Neural cell (in vitro differentiated cells): ENCODE results near the gene PSMG3. TPM values are rescaled to one million over a fixed set of nuclear protein-coding genes. Genes with fewer than 3 reads are reported as not detected.

Experiments used
- H2AFZ ChIP-seq: fragments of 200-600, 300-800 bp; sonication (generic), shearing (Covaris generic); 2 replicates; pipeline ENCODE4 v1.6.0; 2014; ENCODE audit warnings: low read depth, mild to moderate bottlenecking, antibody characterized with exemption, low read length, moderate library complexity
- H3F3A ChIP-seq: fragments of 200-600 bp; shearing (Covaris generic); 2 replicates; pipeline ENCODE4 v1.6.1; 2016; ENCODE audit warnings: mild to moderate bottlenecking, moderate library complexity, mixed read lengths, antibody characterized with exemption, low read length; ENCODE audit not compliant: insufficient read depth, poor library complexity, severe bottlenecking
- H3K27ac ChIP-seq: fragments of 200-600, 300-800 bp; sonication (generic), shearing (Covaris generic); 2 replicates; pipeline ENCODE4 v1.5.1; 2014; ENCODE audit warnings: mild to moderate bottlenecking, low read length, moderate library complexity
- H3K27me3 ChIP-seq: fragments of 300-800, 200-600 bp; sonication (generic), shearing (Covaris generic); 2 replicates; pipeline ENCODE4 v1.6.0; 2014; ENCODE audit warnings: mild to moderate bottlenecking, low read depth, low read length, moderate library complexity; ENCODE audit not compliant: insufficient read depth
- H3K36me3 ChIP-seq: fragments of 300-800, 200-600 bp; sonication (generic), shearing (Covaris generic); 2 replicates; pipeline ENCODE4 v1.5.1; 2014; ENCODE audit warnings: mild to moderate bottlenecking, antibody characterized with exemption, low read length, moderate library complexity; ENCODE audit not compliant: insufficient read depth
- H3K4me2 ChIP-seq: fragments of 300-800, 200-600 bp; sonication (generic), shearing (Covaris generic); 2 replicates; pipeline ENCODE4 v1.6.0; 2014; ENCODE audit warnings: mild to moderate bottlenecking, low read length
- H3K4me3 ChIP-seq: fragments of 300-800, 200-600 bp; sonication (generic), shearing (Covaris generic); 2 replicates; pipeline ENCODE4 v1.5.1; 2014; ENCODE audit warnings: mild to moderate bottlenecking, low read length, moderate library complexity
- H3K79me2 ChIP-seq: fragments of 200-600 bp; shearing (Covaris generic); replicated peaks from 2 replicates; pipeline ENCODE4 v1.6.0; 2014; ENCODE audit warnings: mild to moderate bottlenecking, low read length, moderate library complexity; ENCODE audit not compliant: insufficient read depth
- H3K9ac ChIP-seq: fragments of 300-800, 200-600 bp; sonication (generic), shearing (Covaris generic); 2 replicates; pipeline ENCODE4 v1.6.1; 2016; ENCODE audit warnings: mild to moderate bottlenecking, low read length, mixed read lengths
- H3K9me2 ChIP-seq: fragments of 200-600 bp; shearing (Covaris generic); 2 replicates; pipeline ENCODE4 v1.6.1; 2016; ENCODE audit warnings: mild to moderate bottlenecking, low read length, mixed read lengths; ENCODE audit not compliant: insufficient read depth
- H3K9me3 ChIP-seq: fragments of 200-600, 300-800 bp; sonication (generic), shearing (Covaris generic); 2 replicates; pipeline ENCODE4 v1.6.1; 2016; ENCODE audit warnings: mild to moderate bottlenecking, mixed run types, low read length, moderate library complexity, mixed read lengths
- H4K20me1 ChIP-seq: fragments of 200-600 bp; shearing (Covaris generic); 2 replicates; pipeline ENCODE4 v1.6.1; 2016; ENCODE audit warnings: mild to moderate bottlenecking, mixed run types; ENCODE audit not compliant: insufficient read depth
- CTCF ChIP-seq: fragments of 450-650 bp; IDR thresholded peaks from 2 replicates; pipeline ENCODE4 v1.5.1; 2014; ENCODE audit warnings: antibody characterized with exemption, mild to moderate bottlenecking, moderate library complexity; ENCODE audit not compliant: poor library complexity, severe bottlenecking
- EP300 ChIP-seq: fragments of 450-650 bp; conservative IDR thresholded peaks from 2 replicates; pipeline ENCODE4 v1.6.1; 2014; ENCODE audit warnings: antibody characterized with exemption, mild to moderate bottlenecking, moderate library complexity; ENCODE audit not compliant: poor library complexity, severe bottlenecking
- EZH2 ChIP-seq: fragments of 200-600, 300-800 bp; shearing (Covaris generic), sonication (generic); IDR thresholded peaks from 2 replicates; pipeline ENCODE4 v1.6.1; 2014; ENCODE audit warnings: antibody characterized with exemption, low read length, borderline replicate concordance, mild to moderate bottlenecking; ENCODE audit not compliant: insufficient read depth, poor library complexity, severe bottlenecking
- MXI1 ChIP-seq: fragments of 450-650 bp; conservative IDR thresholded peaks from 2 replicates; pipeline ENCODE4 v1.6.1; 2014; ENCODE audit warnings: antibody characterized with exemption, mild to moderate bottlenecking; ENCODE audit not compliant: poor library complexity, severe bottlenecking
- POLR2AphosphoS5 ChIP-seq: IDR thresholded peaks from 2 replicates; pipeline ENCODE4 v1.6.1; 2012
- RAD21 ChIP-seq: fragments of 450-650 bp; conservative IDR thresholded peaks from 2 replicates; pipeline ENCODE4 v1.6.1; 2014; ENCODE audit warnings: antibody characterized with exemption, mild to moderate bottlenecking, moderate library complexity
- REST ChIP-seq: IDR thresholded peaks from 2 replicates; pipeline ENCODE4 v1.6.1; 2012; ENCODE audit warnings: borderline replicate concordance
- SMC3 ChIP-seq: fragments of 450-650 bp; conservative IDR thresholded peaks from 2 replicates; pipeline ENCODE4 v1.6.1; 2014; ENCODE audit warnings: antibody characterized with exemption, mild to moderate bottlenecking, moderate library complexity; ENCODE audit not compliant: poor library complexity
- TAF1 ChIP-seq: IDR thresholded peaks from 2 replicates; pipeline ENCODE4 v1.6.1; 2012; ENCODE audit warnings: low read depth
- polyA plus RNA-seq: library from polyadenylated mRNA; depleted of rRNA; stranded (reverse); fragments of >200 nt; gene quantifications from 2 replicates; pipeline ENCODE4 v1.2.3, GENCODE V29; 2014

The PSMG3 gene
- polyA plus RNA-seq, 1 donor from 2014 or later = 50.6 TPM

GRCh38 chr7:1597066-1597760, 27.4 kb upstream of the PSMG3 start:
- no peaks in the 10 kb centered on the region for H3K9me2 ChIP-seq
- no peaks in the 10 kb centered on the region for H3K36me3 ChIP-seq
- no peaks in the 10 kb centered on the region for H3F3A ChIP-seq
- H3K27ac ChIP-seq = no peak overlapping the region
- no peak overlapping the region for H3K4me2 ChIP-seq
- no peak overlapping the region for H2AFZ ChIP-seq
- no peak overlapping the region for H3K9ac ChIP-seq
- no peaks in the 10 kb centered on the region for H3K9me3 ChIP-seq
- H3K79me2 ChIP-seq = no peaks in the 10 kb centered on the region
- no peaks in the 10 kb centered on the region for H4K20me1 ChIP-seq
- TF ChIP-seq RAD21 = no peak
- no peak for TF ChIP-seq REST
- TF ChIP-seq EP300 = no peak
- no peak for TF ChIP-seq EZH2
- TF ChIP-seq CTCF = no peak
- TF ChIP-seq POLR2AphosphoS5 = no peak
- no peak for TF ChIP-seq MXI1
- TF ChIP-seq SMC3 = no peak
- TF ChIP-seq TAF1 = no peak
- no peaks in the 10 kb centered on the region for H3K27me3 ChIP-seq
- no peak overlapping the region for H3K4me3 ChIP-seq

GRCh38 chr7:1596181-1597043, 26.6 kb upstream of the PSMG3 start:
- Histone ChIP-seq H3K4me2 (no peak overlapping the region), H3K27ac (no peak overlapping the region), H3K9ac (no peak overlapping the region), H3F3A (no peaks in the 10 kb centered on the region), H3K4me3 (no peak overlapping the region), H3K9me3 (no peaks in the 10 kb centered on the region), H3K36me3 (no peaks in the 10 kb centered on the region), H3K79me2 (no peaks in the 10 kb centered on the region), H4K20me1 (no peaks in the 10 kb centered on the region), H3K27me3 (no peaks in the 10 kb centered on the region), H2AFZ (no peak overlapping the region), H3K9me2 (no peaks in the 10 kb centered on the region)
- no peak for TF ChIP-seq REST
- TF ChIP-seq POLR2AphosphoS5 = no peak
- no peak for TF ChIP-seq MXI1
- no peak for TF ChIP-seq TAF1
- no peak for TF ChIP-seq CTCF
- TF ChIP-seq EP300 = no peak
- TF ChIP-seq EZH2 = no peak
